Measurements from ENCODE around the gene RPRM. TPM values are rescaled to one million over a fixed set of nuclear protein-coding genes. Genes with fewer than 3 reads are reported as not detected.

Gene RPRM
- total and polyA plus RNA-seq, 2 of the 13 experiments (the other 11 are each of a cell fraction or from before 2014, with no cell fraction given), result not detected

GRCh38 chr2:153478289-153479261 is at the start of gene RPRM (continued):
- TF ChIP-seq TBX2 (CRISPR knock-in tag; IDR thresholded peaks at IDR 0.05; ENCODE audit: borderline replicate concordance) (0 out of 2 replicates have a peak, but pooled peaks have one; percentile 30), TFAP4 (IDR thresholded peaks at IDR 0.05; ENCODE audit: borderline replicate concordance, low read depth) (no peak), ZNF33A (CRISPR knock-in tag; IDR thresholded peaks at IDR 0.05; ENCODE audit: borderline replicate concordance) (no peak), ZNF879 (CRISPR knock-in tag; IDR thresholded peaks at IDR 0.05) (no peak), ZNF253 (CRISPR knock-in tag; IDR thresholded peaks at IDR 0.05; ENCODE audit: borderline replicate concordance) (no peak), ZNF576 (CRISPR knock-in tag; IDR thresholded peaks at IDR 0.05) (no peak; the same call in 1 of the 2 replicates), ZNF543 (CRISPR knock-in tag; IDR thresholded peaks at IDR 0.05) (peak; percentile 79; the same call in 1 of the 2 replicates), ZNF646 (CRISPR knock-in tag; IDR thresholded peaks at IDR 0.05) (no peak), ZNF547 (CRISPR knock-in tag; IDR thresholded peaks at IDR 0.05) (peak; percentile 68; the same call in 1 of the 2 replicates), ZNF143 (CRISPR knock-in tag; IDR thresholded peaks at IDR 0.05) (peak; percentile 59), NFIB (CRISPR knock-in tag; IDR thresholded peaks at IDR 0.05; ENCODE audit: borderline replicate concordance) (0 out of 2 replicates have a peak, but pooled peaks have one; percentile 66), THAP11 (CRISPR knock-in tag; IDR thresholded peaks at IDR 0.05) (peak; percentile 53; the same call in 1 of the 2 replicates), TEF (CRISPR knock-in tag; IDR thresholded peaks at IDR 0.05) (no peak), ZBTB21 (CRISPR knock-in tag; IDR thresholded peaks at IDR 0.05) (no peak), PHF21A (CRISPR knock-in tag; IDR thresholded peaks at IDR 0.05) (peak; percentile 50; the same call in 1 of the 2 replicates), ZNF205 (CRISPR knock-in tag; IDR thresholded peaks at IDR 0.05) (no peak), TFE3 (CRISPR knock-in tag; IDR thresholded peaks at IDR 0.05) (no peak), HHEX (CRISPR knock-in tag; IDR thresholded peaks at IDR 0.05) (no peak)

All from HepG2 (cell line).